OCI-LY7 (cell line): ENCODE measurements around the gene RNU6-7. TPM values are rescaled to one million over a fixed set of nuclear protein-coding genes. Genes with fewer than 3 reads are reported as not detected.
A peak's percentile ranks its signal among the peaks of the same experiment; 100 is the strongest.

ENCODE experiments used
- BruUV-seq: library from RNA; stranded (reverse); fragments of 400-500 nt; replicated peaks from 2 replicates; lab custom pipeline; 2021; lab: Mats Ljungman, UMichigan
- CTCF ChIA-PET: fragments of 300-600 bp; sonication (Branson Sonifier 250); formaldehyde crosslinking; loops from one replicate; lab custom pipeline; 2022; ENCODE audit warnings: antibody characterized with exemption; ENCODE audit not compliant: unreplicated experiment; lab: Charles Lee
- POLR2A ChIA-PET: fragments of 300-600 bp; sonication (Branson Sonifier 250); formaldehyde crosslinking; loops from one replicate; lab custom pipeline; 2022; ENCODE audit warnings: antibody characterized with exemption; lab: Charles Lee
- DNase-seq: peaks from one replicate; pipeline ENCODE4 v3.0.0-alpha.2; 2015; ENCODE audit warnings: low spot score
- H2AFZ ChIP-seq: fragments of 200-600 bp; sonication (generic), shearing (Covaris generic); 2 replicates; pipeline ENCODE4 v1.6.1; 2014; ENCODE audit warnings: mild to moderate bottlenecking, antibody characterized with exemption, low read length, moderate library complexity
- H3K27ac ChIP-seq: fragments of 200-600 bp; sonication (generic); 2 replicates; pipeline ENCODE4 v1.5.1; 2014; ENCODE audit warnings: mixed run types, low read depth, mild to moderate bottlenecking, moderate library complexity, low read length, inconsistent platforms; ENCODE audit not compliant: poor library complexity, severe bottlenecking
- H3K36me3 ChIP-seq: fragments of 200-600 bp; sonication (generic); 2 replicates; pipeline ENCODE4 v1.6.1; 2014; ENCODE audit warnings: mild to moderate bottlenecking, antibody characterized with exemption, low read length, moderate library complexity, mixed read lengths; ENCODE audit not compliant: insufficient read depth
- H3K4me1 ChIP-seq: fragments of 200-600 bp; sonication (generic); 2 replicates; pipeline ENCODE4 v1.5.1; 2014; ENCODE audit warnings: mild to moderate bottlenecking, low read length; ENCODE audit not compliant: insufficient read depth, poor library complexity, severe bottlenecking
- H3K4me2 ChIP-seq: fragments of 200-600 bp; sonication (generic); 2 replicates; pipeline ENCODE4 v1.6.1; 2014; ENCODE audit warnings: mild to moderate bottlenecking, low read length
- H3K4me3 ChIP-seq: fragments of 200-600 bp; sonication (generic); 2 replicates; pipeline ENCODE4 v1.5.1; 2014; ENCODE audit warnings: mild to moderate bottlenecking, low read depth, low read length; ENCODE audit not compliant: poor library complexity, severe bottlenecking
- H3K79me2 ChIP-seq: fragments of 200-600 bp; sonication (generic); 2 replicates; pipeline ENCODE4 v1.6.1; 2016; ENCODE audit warnings: low read depth, mild to moderate bottlenecking, low read length, moderate library complexity, mixed read lengths; ENCODE audit not compliant: insufficient read depth
- H3K9me2 ChIP-seq: fragments of 200-600 bp; sonication (generic); 2 replicates; pipeline ENCODE4 v1.6.1; 2016; ENCODE audit warnings: mild to moderate bottlenecking, low read length, mixed read lengths; ENCODE audit not compliant: insufficient read depth
- H3K9me3 ChIP-seq: fragments of 200-600 bp; sonication (generic); 2 replicates; pipeline ENCODE4 v1.6.1; 2014; ENCODE audit warnings: mild to moderate bottlenecking, mixed run types, low read length, mixed read lengths
- H4K20me1 ChIP-seq: fragments of 200-600 bp; sonication (generic); 2 replicates; pipeline ENCODE4 v1.6.1; 2014; ENCODE audit warnings: mild to moderate bottlenecking, antibody characterized with exemption, low read length, moderate library complexity, mixed read lengths; ENCODE audit not compliant: insufficient read depth
- EZH2phosphoT487 ChIP-seq: fragments of 200-600 bp; sonication (generic); IDR thresholded peaks from 2 replicates; pipeline ENCODE4 v1.6.1; 2018; ENCODE audit warnings: low read depth, borderline replicate concordance, mild to moderate bottlenecking, mixed run types, antibody characterized with exemption, low read length, moderate library complexity, mixed read lengths
- intact Hi-C: fragments of 100-400 bp; cut with micrococcal nuclease; formaldehyde crosslinking; loops from one replicate; pipeline ENCODE4 v1.10.0; 2022; ENCODE audit not compliant: unreplicated experiment
- total RNA-seq, 2 experiments: library from RNA; depleted of rRNA in 1 of 2; stranded (reverse); fragments of >200 nt in 1 of 2; shearing (Covaris generic) in 1 of 2; gene quantifications; 2 replicates each; pipeline ENCODE4 v1.2.3, GENCODE V29; 2014 to 2022
- TF ChIP-seq, protein P1 (sequence below): fragments of 200-600 bp; sonication (generic); conservative IDR thresholded peaks from 2 replicates; pipeline ENCODE4 v1.5.1; 2014; ENCODE audit warnings: mild to moderate bottlenecking, antibody characterized with exemption, low read length, moderate library complexity, mixed read lengths

The RNU6-7 gene
- total RNA-seq, 2 experiments from 2014 or later, result not detected

DNA sequence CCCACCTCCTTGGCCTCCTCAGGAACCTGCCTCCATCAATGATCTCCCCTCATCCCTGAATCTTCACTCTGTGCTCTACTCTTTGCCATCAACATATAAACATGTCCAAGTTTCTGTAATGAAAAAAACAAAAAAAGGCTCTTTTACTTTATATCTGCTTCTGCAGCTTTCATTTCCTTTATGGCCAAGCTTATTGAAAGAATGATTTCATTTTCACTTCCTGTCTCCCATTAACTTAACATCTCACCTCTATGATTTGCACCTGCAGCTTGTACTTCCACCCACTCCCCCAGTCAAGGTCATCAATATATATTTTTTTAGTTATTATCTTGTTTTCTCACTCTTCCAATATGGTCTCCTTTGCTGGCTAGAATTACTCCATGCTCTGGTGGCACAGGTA, 15.6 kb upstream of the RNU6-7 start:
- H3K79me2 ChIP-seq, result no peaks in the 10 kb centered on the region
- BruUV-seq, result no TSS peak
- H3K36me3 ChIP-seq, result no peaks in the 10 kb centered on the region
- no peak overlapping the region for H2AFZ ChIP-seq
- no peaks in the 10 kb centered on the region for H4K20me1 ChIP-seq
- CTCF ChIA-PET, result no interaction called here
- H3K4me3 ChIP-seq, result no peak overlapping the region
- H3K4me2 ChIP-seq, result peak overlapping the region; percentile 39
- peak; percentile 27 for DNase-seq
- intact Hi-C loops, result no loop called here
- no peaks in the 10 kb centered on the region for H3K9me2 ChIP-seq
- TF ChIP-seq, protein P1, sequence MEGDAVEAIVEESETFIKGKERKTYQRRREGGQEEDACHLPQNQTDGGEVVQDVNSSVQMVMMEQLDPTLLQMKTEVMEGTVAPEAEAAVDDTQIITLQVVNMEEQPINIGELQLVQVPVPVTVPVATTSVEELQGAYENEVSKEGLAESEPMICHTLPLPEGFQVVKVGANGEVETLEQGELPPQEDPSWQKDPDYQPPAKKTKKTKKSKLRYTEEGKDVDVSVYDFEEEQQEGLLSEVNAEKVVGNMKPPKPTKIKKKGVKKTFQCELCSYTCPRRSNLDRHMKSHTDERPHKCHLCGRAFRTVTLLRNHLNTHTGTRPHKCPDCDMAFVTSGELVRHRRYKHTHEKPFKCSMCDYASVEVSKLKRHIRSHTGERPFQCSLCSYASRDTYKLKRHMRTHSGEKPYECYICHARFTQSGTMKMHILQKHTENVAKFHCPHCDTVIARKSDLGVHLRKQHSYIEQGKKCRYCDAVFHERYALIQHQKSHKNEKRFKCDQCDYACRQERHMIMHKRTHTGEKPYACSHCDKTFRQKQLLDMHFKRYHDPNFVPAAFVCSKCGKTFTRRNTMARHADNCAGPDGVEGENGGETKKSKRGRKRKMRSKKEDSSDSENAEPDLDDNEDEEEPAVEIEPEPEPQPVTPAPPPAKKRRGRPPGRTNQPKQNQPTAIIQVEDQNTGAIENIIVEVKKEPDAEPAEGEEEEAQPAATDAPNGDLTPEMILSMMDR, result no peak
- no peak for TF ChIP-seq EZH2phosphoT487
- peaks cover 11% of the 10 kb centered on the region; the same call in 1 of the 2 replicates for H3K9me3 ChIP-seq
- peaks cover 46% of the 10 kb centered on the region for H3K4me1 ChIP-seq
- peak overlapping the region; percentile 32 for H3K27ac ChIP-seq
- POLR2A ChIA-PET, result no interaction called here

DNA sequence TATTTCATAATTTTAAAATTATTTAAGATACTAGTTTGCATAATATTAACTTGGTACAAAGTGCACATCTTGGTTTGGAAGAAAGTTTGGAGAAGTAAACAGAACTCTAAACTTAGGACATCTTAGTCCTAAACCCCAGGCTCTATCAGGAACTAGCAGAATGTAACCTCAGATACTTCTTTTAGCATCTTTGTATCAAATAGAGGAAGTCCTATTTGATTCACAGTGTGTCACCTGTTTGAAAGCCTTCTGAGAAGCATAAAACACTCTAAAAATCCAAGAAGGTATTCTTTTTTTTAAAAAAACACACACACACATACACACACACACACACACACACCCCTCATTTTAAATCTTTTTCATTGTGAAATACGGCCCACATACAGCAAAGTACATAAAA, 12.0 kb upstream of the RNU6-7 start:
- Histone ChIP-seq H2AFZ (no peak overlapping the region), H3K4me2 (peak overlapping the region; percentile 21; the same call in 1 of the 2 replicates), H3K4me3 (no peak overlapping the region), H3K4me1 (peaks cover 46% of the 10 kb centered on the region), H3K36me3 (no peaks in the 10 kb centered on the region), H3K9me2 (no peaks in the 10 kb centered on the region), H3K79me2 (no peaks in the 10 kb centered on the region), H3K27ac (no peak overlapping the region), H3K9me3 (peaks cover 9% of the 10 kb centered on the region; the same call in 1 of the 2 replicates), H4K20me1 (no peaks in the 10 kb centered on the region)
- intact Hi-C loops, result loop anchor here (1.0 kb wide), 1 partner anchor 10 kb away; no protein-coding TSS in a partner anchor
- POLR2A ChIA-PET, result interaction anchor here (0.6 to 0.7 kb wide), 2 partner anchors 9 to 60 kb away, joined by 3 read pairs; no protein-coding TSS in a partner anchor
- CTCF ChIA-PET, result no interaction called here
- DNase-seq, result peak; percentile 40
- TF ChIP-seq, protein P1, result no peak
- TF ChIP-seq EZH2phosphoT487, result no peak
- BruUV-seq, result no TSS peak

GRCh38 chr14:32190673-32191072, 11.2 kb upstream of the RNU6-7 start:
- peaks cover 45% of the 10 kb centered on the region for H3K4me1 ChIP-seq
- no peak for DNase-seq
- peaks cover under 1% of the 10 kb centered on the region; the same call in 1 of the 2 replicates for H3K9me3 ChIP-seq
- no peaks in the 10 kb centered on the region for H3K79me2 ChIP-seq
- H3K9me2 ChIP-seq, result no peaks in the 10 kb centered on the region
- no peak overlapping the region for H3K27ac ChIP-seq
- no peak overlapping the region; the same call in 1 of the 2 replicates for H3K4me2 ChIP-seq
- intact Hi-C loops, result loop anchor here (1.0 kb wide), 1 partner anchor 10 kb away; no protein-coding TSS in a partner anchor
- no peak overlapping the region for H3K4me3 ChIP-seq
- H2AFZ ChIP-seq, result no peak overlapping the region
- no peaks in the 10 kb centered on the region for H4K20me1 ChIP-seq
- no peaks in the 10 kb centered on the region for H3K36me3 ChIP-seq
- BruUV-seq, result no TSS peak
- CTCF ChIA-PET, result no interaction called here
- TF ChIP-seq, protein P1, result no peak
- no peak for TF ChIP-seq EZH2phosphoT487
- POLR2A ChIA-PET, result interaction anchor here (0.6 to 0.7 kb wide), 3 partner anchors 10 to 61 kb away, joined by 3 to 4 read pairs (median 3); no protein-coding TSS in a partner anchor
